Measurements from ENCODE around the gene FAM3B.

Gene FAM3B

GRCh38 chr21:41377715-41378114 is 61.1 kb downstream of the FAM3B start:
- Histone ChIP-seq H2AFZ (ENCODE audit: low read depth, low read length) (no peak overlapping the region), H3K79me2 (ENCODE audit: low read length) (peaks cover 31% of the 10 kb centered on the region), H4K20me1 (ENCODE audit: insufficient read depth, low read length) (no peaks in the 10 kb centered on the region; the same call in 1 of the 2 replicates), H3K27ac (ENCODE audit: low read length) (no peak overlapping the region), H3K4me3 (ENCODE audit: low read length) (no peak overlapping the region), H3K9ac (ENCODE audit: low read length) (no peak overlapping the region), H3K9me3 (ENCODE audit: insufficient read depth, low read length) (no peaks in the 10 kb centered on the region), H3K4me2 (ENCODE audit: low read length) (no peak overlapping the region), H3K4me1 (ENCODE audit: low read length) (no peaks in the 10 kb centered on the region), H3K27me3 (ENCODE audit: low read depth, low read length) (no peaks in the 10 kb centered on the region), H3K36me3 (replicated peaks; ENCODE audit: low read depth, low read length) (peaks cover 13% of the 10 kb centered on the region)
- TF ChIP-seq CTCF (IDR thresholded peaks at IDR 0.05; ENCODE audit: low read depth, low read length) (no peak), EZH2phosphoT487 (IDR thresholded peaks at IDR 0.05; ENCODE audit: low read depth) (no peak)

- Histone ChIP-seq H3K4me1 (ENCODE audit: low read length) (no peaks in the 10 kb centered on the region), H3K79me2 (ENCODE audit: low read length) (peaks cover 20% of the 10 kb centered on the region), H3K4me3 (ENCODE audit: low read length) (no peak overlapping the region), H3K36me3 (replicated peaks; ENCODE audit: low read depth, low read length) (peaks cover 12% of the 10 kb centered on the region), H3K27ac (ENCODE audit: low read length) (no peak overlapping the region), H3K9ac (ENCODE audit: low read length) (no peak overlapping the region), H3K27me3 (ENCODE audit: low read depth, low read length) (no peaks in the 10 kb centered on the region), H2AFZ (ENCODE audit: low read depth, low read length) (no peak overlapping the region), H3K4me2 (ENCODE audit: low read length) (no peak overlapping the region), H3K9me3 (ENCODE audit: insufficient read depth, low read length) (no peaks in the 10 kb centered on the region), H4K20me1 (ENCODE audit: insufficient read depth, low read length) (no peaks in the 10 kb centered on the region)
- no peak for TF ChIP-seq CTCF (IDR thresholded peaks at IDR 0.05; ENCODE audit: low read depth, low read length)
- no peak for TF ChIP-seq EZH2phosphoT487 (IDR thresholded peaks at IDR 0.05; ENCODE audit: low read depth)
Observed at GRCh38 chr21:41378849-41379248, 62.2 kb downstream of the FAM3B start.

GRCh38 chr21:41379901-41380300 is 63.3 kb downstream of the FAM3B start:
- H3K79me2 ChIP-seq (ENCODE audit: low read length): peaks cover 10% of the 10 kb centered on the region
- H3K36me3 ChIP-seq (replicated peaks; ENCODE audit: low read depth, low read length): peaks cover 10% of the 10 kb centered on the region
- no peak for TF ChIP-seq EZH2phosphoT487 (IDR thresholded peaks at IDR 0.05; ENCODE audit: low read depth)
- no peak for TF ChIP-seq CTCF (IDR thresholded peaks at IDR 0.05; ENCODE audit: low read depth, low read length)
- H3K27me3 ChIP-seq (ENCODE audit: low read depth, low read length): no peaks in the 10 kb centered on the region
- no peaks in the 10 kb centered on the region for H3K9me3 ChIP-seq (ENCODE audit: insufficient read depth, low read length)
- H3K9ac ChIP-seq (ENCODE audit: low read length): no peak overlapping the region
- H2AFZ ChIP-seq (ENCODE audit: low read depth, low read length): no peak overlapping the region
- no peak overlapping the region for H3K4me2 ChIP-seq (ENCODE audit: low read length)
- no peaks in the 10 kb centered on the region for H3K4me1 ChIP-seq (ENCODE audit: low read length)
- H3K4me3 ChIP-seq (ENCODE audit: low read length): no peak overlapping the region
- no peaks in the 10 kb centered on the region for H4K20me1 ChIP-seq (ENCODE audit: insufficient read depth, low read length)
- H3K27ac ChIP-seq (ENCODE audit: low read length): no peak overlapping the region

- H4K20me1 ChIP-seq (ENCODE audit: insufficient read depth, low read length): no peaks in the 10 kb centered on the region
- no peaks in the 10 kb centered on the region for H3K27me3 ChIP-seq (ENCODE audit: low read depth, low read length)
- no peak overlapping the region for H3K27ac ChIP-seq (ENCODE audit: low read length)
- no peak for TF ChIP-seq CTCF (IDR thresholded peaks at IDR 0.05; ENCODE audit: low read depth, low read length)
- TF ChIP-seq EZH2phosphoT487 (IDR thresholded peaks at IDR 0.05; ENCODE audit: low read depth): no peak
- H3K79me2 ChIP-seq (ENCODE audit: low read length): no peaks in the 10 kb centered on the region
- H3K36me3 ChIP-seq (replicated peaks; ENCODE audit: low read depth, low read length): peaks cover 10% of the 10 kb centered on the region
- no peak overlapping the region for H3K9ac ChIP-seq (ENCODE audit: low read length)
- no peak overlapping the region for H3K4me3 ChIP-seq (ENCODE audit: low read length)
- H3K4me1 ChIP-seq (ENCODE audit: low read length): no peaks in the 10 kb centered on the region
- no peak overlapping the region for H2AFZ ChIP-seq (ENCODE audit: low read depth, low read length)
- no peak overlapping the region for H3K4me2 ChIP-seq (ENCODE audit: low read length)
- no peaks in the 10 kb centered on the region for H3K9me3 ChIP-seq (ENCODE audit: insufficient read depth, low read length)
Observed at GRCh38 chr21:41381731-41382130, 65.1 kb downstream of the FAM3B start.

Measured in OCI-LY3 (cell line).